ENCODE measurements around the gene MRPL12.

Gene MRPL12

GRCh38 chr17:81714412-81715106 is 11.4 kb downstream of the MRPL12 start:
- TF ChIP-seq POLR2A (IDR thresholded peaks at IDR 0.05; ENCODE audit: low read depth, low read length): no peak
- TF ChIP-seq TAF1 (IDR thresholded peaks at IDR 0.05; ENCODE audit: borderline replicate concordance, low read depth, low read length): no peak
- TF ChIP-seq POLR2AphosphoS5 (IDR thresholded peaks at IDR 0.05; ENCODE audit: low read depth, low read length): no peak
- DNase-seq (ENCODE audit: insufficient read length) (no peak), FAIRE-seq (no peak)

GRCh38 chr17:81715107-81715871 is 12.1 kb downstream of the MRPL12 start:
- no peak for DNase-seq (ENCODE audit: insufficient read length)
- no peak for TF ChIP-seq TAF1 (IDR thresholded peaks at IDR 0.05; ENCODE audit: borderline replicate concordance, low read depth, low read length)
- TF ChIP-seq POLR2A (IDR thresholded peaks at IDR 0.05; ENCODE audit: low read depth, low read length): no peak
- no peak for TF ChIP-seq POLR2AphosphoS5 (IDR thresholded peaks at IDR 0.05; ENCODE audit: low read depth, low read length)
- no peak for FAIRE-seq

GRCh38 chr17:81715872-81716673 is 12.9 kb downstream of the MRPL12 start:
- no peak for DNase-seq (ENCODE audit: insufficient read length)
- TF ChIP-seq TAF1 (IDR thresholded peaks at IDR 0.05; ENCODE audit: borderline replicate concordance, low read depth, low read length) (no peak), POLR2A (IDR thresholded peaks at IDR 0.05; ENCODE audit: low read depth, low read length) (no peak), POLR2AphosphoS5 (IDR thresholded peaks at IDR 0.05; ENCODE audit: low read depth, low read length) (no peak)
- no peak for FAIRE-seq

GRCh38 chr17:81716674-81716996 is 13.5 kb downstream of the MRPL12 start:
- FAIRE-seq (no peak), DNase-seq (ENCODE audit: insufficient read length) (no peak)

GRCh38 chr17:81717049-81717765 is 14.0 kb downstream of the MRPL12 start:
- DNase-seq (ENCODE audit: insufficient read length) (no peak), FAIRE-seq (no peak)
- TF ChIP-seq TAF1 (IDR thresholded peaks at IDR 0.05; ENCODE audit: borderline replicate concordance, low read depth, low read length) (no peak), POLR2A (IDR thresholded peaks at IDR 0.05; ENCODE audit: low read depth, low read length) (no peak), POLR2AphosphoS5 (IDR thresholded peaks at IDR 0.05; ENCODE audit: low read depth, low read length) (no peak)

More at GRCh38 chr17:81716674-81716996, 13.5 kb downstream of the MRPL12 start:
- TF ChIP-seq POLR2A (IDR thresholded peaks at IDR 0.05; ENCODE audit: low read depth, low read length): no peak
- TF ChIP-seq TAF1 (IDR thresholded peaks at IDR 0.05; ENCODE audit: borderline replicate concordance, low read depth, low read length): no peak
- TF ChIP-seq POLR2AphosphoS5 (IDR thresholded peaks at IDR 0.05; ENCODE audit: low read depth, low read length): no peak

- DNase-seq (ENCODE audit: insufficient read length) (no peak), FAIRE-seq (no peak)
- TF ChIP-seq TAF1 (IDR thresholded peaks at IDR 0.05; ENCODE audit: borderline replicate concordance, low read depth, low read length): no peak
- no peak for TF ChIP-seq POLR2A (IDR thresholded peaks at IDR 0.05; ENCODE audit: low read depth, low read length)
- no peak for TF ChIP-seq POLR2AphosphoS5 (IDR thresholded peaks at IDR 0.05; ENCODE audit: low read depth, low read length)
Measured at GRCh38 chr17:81717766-81718089, 14.6 kb downstream of the MRPL12 start.

GRCh38 chr17:81719410-81720266 is 16.5 kb downstream of the MRPL12 start:
- DNase-seq (ENCODE audit: insufficient read length) (no peak), FAIRE-seq (no peak)
- TF ChIP-seq TAF1 (IDR thresholded peaks at IDR 0.05; ENCODE audit: borderline replicate concordance, low read depth, low read length): no peak
- TF ChIP-seq POLR2A (IDR thresholded peaks at IDR 0.05; ENCODE audit: low read depth, low read length): no peak
- no peak for TF ChIP-seq POLR2AphosphoS5 (IDR thresholded peaks at IDR 0.05; ENCODE audit: low read depth, low read length)

- TF ChIP-seq POLR2AphosphoS5 (IDR thresholded peaks at IDR 0.05; ENCODE audit: low read depth, low read length) (no peak), POLR2A (IDR thresholded peaks at IDR 0.05; ENCODE audit: low read depth, low read length) (no peak), TAF1 (IDR thresholded peaks at IDR 0.05; ENCODE audit: borderline replicate concordance, low read depth, low read length) (no peak)
- FAIRE-seq (no peak), DNase-seq (ENCODE audit: insufficient read length) (no peak)
Measured at GRCh38 chr17:81720267-81721071, 17.3 kb downstream of the MRPL12 start.

GRCh38 chr17:81722184-81723120 is 19.3 kb downstream of the MRPL12 start:
- TF ChIP-seq TAF1 (IDR thresholded peaks at IDR 0.05; ENCODE audit: borderline replicate concordance, low read depth, low read length) (no peak), POLR2AphosphoS5 (IDR thresholded peaks at IDR 0.05; ENCODE audit: low read depth, low read length) (no peak), POLR2A (IDR thresholded peaks at IDR 0.05; ENCODE audit: low read depth, low read length) (no peak)
- DNase-seq (ENCODE audit: insufficient read length) (no peak), FAIRE-seq (no peak)
